Islet precursor cell (in vitro differentiated cells): ENCODE data around the gene AIPL1.

Source experiments
- DNase-seq: peaks from one replicate; pipeline ENCODE4 v3.0.0-alpha.2; 2018

AIPL1 gene

GRCh38 chr17:6413065-6413464 is 21.9 kb downstream of the AIPL1 start:
- DNase-seq, result no peak

- DNase-seq, result no peak
Observed at GRCh38 chr17:6408735-6409134, 26.2 kb downstream of the AIPL1 start.

- no peak for DNase-seq
Observed at GRCh38 chr17:6408276-6408675, 26.6 kb downstream of the AIPL1 start.

- DNase-seq, result no peak
Observed at GRCh38 chr17:6402258-6402657, 32.7 kb downstream of the AIPL1 start.

- DNase-seq, result no peak
Observed at GRCh38 chr17:6398955-6399354, 36.0 kb downstream of the AIPL1 start.

- DNase-seq, result no peak
Observed at GRCh38 chr17:6394055-6394606, 40.8 kb downstream of the AIPL1 start.

- DNase-seq, result no peak
Observed at GRCh38 chr17:6393351-6393952, 41.5 kb downstream of the AIPL1 start.

GRCh38 chr17:6392609-6393350 is 42.1 kb downstream of the AIPL1 start:
- peak; percentile 84 for DNase-seq

GRCh38 chr17:6388416-6388815 is 46.5 kb downstream of the AIPL1 start:
- peak; percentile 40 for DNase-seq

GRCh38 chr17:6387858-6388257 is 47.1 kb downstream of the AIPL1 start:
- DNase-seq, result peak; percentile 44

GRCh38 chr17:6387442-6387841 is 47.5 kb downstream of the AIPL1 start:
- DNase-seq, result peak; percentile 49

GRCh38 chr17:6386041-6386630 is 48.8 kb downstream of the AIPL1 start:
- peak; percentile 54 for DNase-seq

GRCh38 chr17:6384481-6384880 is 50.4 kb downstream of the AIPL1 start:
- no peak for DNase-seq

- DNase-seq, result no peak
Observed at GRCh38 chr17:6381526-6382465, 53.1 kb downstream of the AIPL1 start.

GRCh38 chr17:6380915-6381438 is 53.9 kb downstream of the AIPL1 start:
- DNase-seq, result no peak

- no peak for DNase-seq
Observed at GRCh38 chr17:6377906-6378305, 57.0 kb downstream of the AIPL1 start.

- no peak for DNase-seq
Observed at GRCh38 chr17:6376931-6377361, 58.0 kb downstream of the AIPL1 start.

- DNase-seq, result peak; percentile 96
Observed at GRCh38 chr17:6374761-6375312, 60.1 kb downstream of the AIPL1 start.

GRCh38 chr17:6374271-6374691 is 60.6 kb downstream of the AIPL1 start:
- peak; percentile 95 for DNase-seq
